Central memory CD4-positive, alpha-beta T cell (primary cell): ENCODE data around the gene KCNH3.
"Not testable (repeated sequence)": the region's sequence is repeated elsewhere in the genome, so short reads cannot be mapped to it uniquely, and the experiment has no call there.

Experiments used
- DNase-seq: peaks from one replicate; pipeline ENCODE4 v3.0.0; 2022

The KCNH3 gene

DNA sequence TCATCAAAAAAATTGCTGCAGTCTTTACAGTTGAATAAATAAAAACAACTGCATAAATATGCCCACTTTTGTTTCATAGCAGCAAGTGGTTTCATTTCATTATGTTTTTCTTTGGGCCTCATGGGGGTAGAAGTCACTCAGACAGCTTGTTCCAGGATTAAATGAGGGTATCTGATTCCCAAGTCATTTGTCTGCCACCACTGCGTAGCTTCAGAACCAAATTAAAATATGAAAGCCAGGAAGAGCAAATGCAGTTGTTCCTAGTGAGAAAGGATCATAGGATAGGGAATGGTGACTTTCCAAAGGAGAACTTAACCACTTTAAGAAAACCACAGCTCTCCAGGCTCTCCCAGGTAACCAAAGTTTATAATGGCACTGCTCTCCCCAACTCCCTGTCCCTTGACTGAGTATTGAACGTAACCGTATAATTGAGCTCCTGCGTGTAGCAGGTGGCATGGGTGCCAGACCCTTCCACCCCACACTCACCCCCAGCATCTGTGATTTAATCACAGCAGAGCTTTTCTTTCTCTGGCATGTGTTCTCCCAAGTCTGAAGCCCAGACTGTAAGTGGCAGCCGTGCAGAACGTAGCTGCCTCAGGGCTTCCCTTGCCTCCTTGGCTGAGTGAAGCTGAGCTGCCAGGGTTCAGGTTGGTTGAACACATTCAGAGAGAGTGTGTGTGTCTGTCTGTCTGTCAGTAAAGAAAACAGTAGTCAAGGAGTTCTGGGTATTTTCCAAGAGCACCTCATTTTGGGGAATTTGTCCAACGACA, 11.3 kb upstream of the KCNH3 start:
- no peak for DNase-seq

DNA sequence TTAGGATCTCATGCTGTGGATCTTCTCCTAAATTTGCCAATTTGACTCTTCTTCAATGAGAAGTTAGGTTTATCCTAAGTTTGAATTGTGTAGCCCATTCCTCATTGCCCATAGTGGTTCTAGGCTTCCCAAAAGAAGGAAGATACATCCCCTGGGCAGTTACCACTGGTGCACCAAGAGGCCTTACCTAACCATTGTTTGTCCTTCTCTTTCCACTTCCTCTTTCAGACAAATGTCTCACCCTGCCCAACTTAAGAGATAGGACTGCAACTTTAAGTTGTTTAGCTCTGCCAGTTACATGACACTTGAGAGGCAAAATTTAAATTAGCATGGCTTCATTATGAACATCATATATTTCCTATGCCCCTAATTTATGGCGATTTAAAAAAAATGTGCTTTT, 9.4 kb upstream of the KCNH3 start:
- DNase-seq = no peak

DNA sequence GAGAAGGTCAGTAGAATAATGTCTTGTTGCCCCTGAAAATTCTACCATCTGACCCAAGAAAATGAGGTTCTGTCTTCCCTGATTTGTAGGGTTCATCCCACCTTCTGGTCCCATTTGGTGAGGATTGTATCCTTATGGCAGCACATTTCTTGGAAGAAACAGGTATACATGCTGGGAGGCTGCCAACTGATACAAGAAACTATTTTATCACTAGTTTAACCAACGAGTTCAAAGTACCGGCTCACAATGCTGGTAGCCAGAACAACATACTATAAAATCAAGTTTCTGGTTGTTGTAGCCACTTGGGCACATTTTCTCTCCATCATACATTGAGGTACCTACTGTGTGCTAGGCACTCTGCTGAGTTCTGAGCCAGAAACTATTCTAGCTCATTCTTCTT, 7.1 kb upstream of the KCNH3 start:
- no peak for DNase-seq

DNA sequence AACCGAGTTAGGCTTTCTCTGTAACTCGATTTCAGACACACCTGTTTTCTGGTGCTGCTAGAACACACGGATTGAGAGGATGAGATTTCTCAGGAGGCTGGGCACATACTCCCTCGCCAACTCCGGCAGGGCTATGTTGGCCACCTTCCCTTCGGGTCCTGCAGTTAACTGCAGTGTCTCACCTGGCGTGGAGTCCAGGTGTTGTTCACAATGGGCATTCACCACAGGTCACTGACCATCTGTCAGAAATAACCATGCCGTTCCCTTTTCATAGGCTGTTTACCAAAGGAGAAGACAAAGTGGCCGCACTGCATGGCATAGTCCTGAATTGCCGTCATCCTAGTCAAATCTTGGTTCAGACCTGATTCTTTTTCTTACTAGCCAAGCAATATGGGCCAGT, 5.5 kb upstream of the KCNH3 start:
- no peak for DNase-seq

- DNase-seq = not testable (repeated sequence)
These were observed 4.7 kb upstream of the KCNH3 start for GRCh38 chr12:49534122-49534521.

- DNase-seq = no peak
These were observed 4.0 kb upstream of the KCNH3 start for GRCh38 chr12:49534731-49535278.

DNA sequence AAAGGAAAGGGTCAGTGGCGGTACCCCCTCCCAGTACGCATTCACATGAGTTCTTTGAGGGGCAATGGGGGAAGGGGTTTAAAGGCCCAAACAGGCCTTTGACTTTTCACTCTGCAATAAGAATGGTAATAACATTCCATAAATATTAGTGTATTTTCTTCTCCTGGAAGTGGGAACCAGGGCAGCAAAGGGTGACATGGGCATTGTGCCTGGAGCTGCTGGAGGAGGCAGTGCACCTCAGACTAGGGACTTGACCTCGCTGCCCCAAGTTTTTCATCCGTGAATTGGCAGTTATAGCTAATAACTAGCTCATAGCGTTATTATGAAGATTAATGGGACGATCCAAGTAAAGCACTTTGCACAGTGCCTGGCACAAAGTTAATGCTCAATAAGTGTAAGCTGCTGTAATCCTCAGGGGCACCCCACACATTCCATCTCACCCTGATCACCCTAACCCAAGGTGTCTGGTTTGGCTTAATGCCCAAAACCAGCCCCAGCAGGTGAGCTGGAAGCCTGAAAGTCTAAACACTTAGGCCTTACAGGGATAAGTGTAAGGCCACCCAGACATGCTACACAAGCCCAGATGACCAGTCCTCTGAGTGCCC, 2.8 kb upstream of the KCNH3 start:
- no peak for DNase-seq

DNA sequence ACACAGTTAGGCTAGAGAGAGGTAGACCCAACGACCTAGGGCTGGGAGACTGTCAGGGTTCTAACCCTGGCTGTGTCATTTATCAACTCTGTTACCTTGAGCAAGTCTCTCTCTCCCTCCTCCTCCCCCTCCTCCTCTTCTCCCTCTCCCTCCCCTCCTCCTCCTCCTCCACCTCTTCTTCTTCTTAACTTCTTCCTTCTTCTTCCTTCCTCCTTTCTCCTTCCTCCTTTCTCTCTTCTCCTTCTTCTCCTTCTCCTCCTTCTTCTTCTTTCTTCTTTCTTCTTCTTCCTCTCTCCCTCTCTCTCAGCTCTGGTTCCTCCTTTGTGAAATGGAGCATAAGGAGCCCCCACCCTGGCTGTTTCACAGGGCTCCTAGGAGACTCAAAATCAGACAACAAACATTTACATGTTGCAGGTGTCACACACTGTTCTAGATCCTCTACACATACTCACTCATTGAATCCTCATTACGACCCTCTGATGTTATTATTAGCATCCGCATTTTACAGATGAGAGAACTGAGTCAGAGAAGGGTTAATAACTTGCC, 2.2 kb upstream of the KCNH3 start:
- DNase-seq = no peak

DNA sequence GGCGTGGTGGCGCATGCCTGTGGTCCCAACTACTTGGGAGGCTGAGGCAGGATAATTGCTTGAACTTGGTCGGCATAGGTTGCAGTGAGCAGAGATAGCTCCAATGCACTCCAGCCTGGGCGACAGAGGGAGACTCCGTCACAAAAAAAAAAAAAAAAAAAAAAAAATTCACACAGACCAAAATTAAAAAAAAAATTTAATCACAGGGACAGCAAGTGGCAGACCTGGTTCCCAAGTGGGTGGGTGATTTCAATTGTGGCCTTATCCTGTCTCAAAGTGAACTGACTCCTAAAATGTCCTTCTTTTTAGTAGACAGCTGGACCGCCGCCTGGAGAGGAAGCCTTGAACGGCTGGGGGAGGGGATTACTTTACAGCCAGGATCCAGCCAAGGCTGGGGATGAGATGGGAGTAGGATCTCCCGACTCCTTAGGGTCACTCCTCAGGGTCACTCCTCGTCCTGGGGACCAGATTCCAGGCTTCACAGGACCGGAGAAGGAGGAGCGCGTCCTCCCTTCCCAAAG, 1.5 kb upstream of the KCNH3 start:
- no peak for DNase-seq

DNA sequence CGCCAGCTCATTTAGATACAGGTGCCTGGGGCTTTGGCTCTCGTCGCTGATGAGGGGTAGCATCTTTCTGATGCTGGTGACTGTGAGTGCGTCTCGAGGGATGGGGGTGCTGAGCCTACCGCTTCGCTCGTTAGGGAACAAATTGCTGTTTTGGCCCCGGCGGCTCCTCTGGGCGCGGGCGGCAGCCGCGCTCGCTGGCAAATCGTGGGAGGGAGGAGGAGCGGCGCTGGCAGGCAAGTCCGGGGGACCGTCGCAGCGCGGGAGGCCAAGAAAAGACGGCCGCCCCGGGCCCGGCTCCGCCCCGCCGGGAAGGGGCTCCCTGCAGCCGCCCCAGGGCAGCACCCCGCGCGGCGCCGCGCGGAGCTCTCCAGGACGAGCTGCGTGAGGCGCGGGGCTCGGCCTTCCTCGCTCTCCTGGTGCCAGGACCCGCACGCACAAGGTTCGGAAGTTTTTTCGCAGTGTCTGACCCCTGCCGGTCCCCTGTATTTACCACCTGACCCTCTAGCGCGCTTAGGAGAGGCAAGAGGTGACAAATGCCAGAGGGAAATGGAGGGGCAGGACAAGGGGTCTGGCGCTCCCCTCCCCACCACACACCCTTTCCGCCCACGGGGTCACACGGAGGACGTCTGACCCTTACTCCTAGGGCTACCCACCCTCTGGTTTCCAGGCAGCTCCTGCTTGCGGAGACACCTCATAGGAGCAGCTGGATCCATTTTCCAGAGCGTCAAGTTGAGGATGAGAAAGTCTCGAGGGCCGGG, 899 bp upstream of the KCNH3 start:
- DNase-seq = peak; percentile 21

DNA sequence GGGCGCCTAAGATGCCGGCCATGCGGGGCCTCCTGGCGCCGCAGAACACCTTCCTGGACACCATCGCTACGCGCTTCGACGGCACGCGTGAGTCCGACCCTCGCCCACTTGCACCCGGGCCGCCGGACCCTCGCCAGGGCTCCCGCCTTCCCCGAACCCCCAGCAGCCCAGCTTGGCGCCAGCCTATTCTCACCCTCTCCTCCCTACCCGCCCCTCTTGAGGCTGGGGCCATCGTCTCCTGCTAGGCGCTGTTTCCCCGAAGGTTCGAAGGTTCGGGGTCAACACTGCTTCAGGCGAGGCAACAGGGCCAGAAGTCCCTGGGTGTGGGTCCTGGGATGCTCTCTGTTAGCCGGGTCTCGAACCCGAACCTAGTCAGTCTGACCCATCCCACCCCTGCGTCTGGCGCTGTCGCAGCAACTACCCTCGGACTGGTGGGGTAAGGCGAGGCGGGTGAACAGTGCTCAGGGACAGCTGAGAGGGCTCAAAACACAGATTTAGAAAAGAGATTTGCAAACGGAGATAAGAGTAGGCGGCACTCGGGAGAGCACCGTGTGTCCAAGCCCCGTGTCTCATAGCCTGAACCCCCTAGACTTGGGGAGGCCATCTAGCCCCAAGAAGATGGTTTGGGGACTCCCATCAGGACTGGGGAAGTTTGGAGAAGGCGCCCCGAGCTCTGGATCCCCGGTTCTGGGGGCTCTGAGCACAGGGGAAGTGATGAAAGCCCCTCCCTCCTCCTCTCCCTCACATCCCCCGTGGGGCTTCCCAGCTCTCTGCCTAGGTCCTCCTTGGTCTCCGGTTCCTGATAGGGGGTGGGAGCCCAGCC, 787 bp downstream of the KCNH3 start:
- DNase-seq = no peak

GRCh38 chr12:49540229-49541139, 1.7 kb downstream of the KCNH3 start:
- DNase-seq = no peak

DNA sequence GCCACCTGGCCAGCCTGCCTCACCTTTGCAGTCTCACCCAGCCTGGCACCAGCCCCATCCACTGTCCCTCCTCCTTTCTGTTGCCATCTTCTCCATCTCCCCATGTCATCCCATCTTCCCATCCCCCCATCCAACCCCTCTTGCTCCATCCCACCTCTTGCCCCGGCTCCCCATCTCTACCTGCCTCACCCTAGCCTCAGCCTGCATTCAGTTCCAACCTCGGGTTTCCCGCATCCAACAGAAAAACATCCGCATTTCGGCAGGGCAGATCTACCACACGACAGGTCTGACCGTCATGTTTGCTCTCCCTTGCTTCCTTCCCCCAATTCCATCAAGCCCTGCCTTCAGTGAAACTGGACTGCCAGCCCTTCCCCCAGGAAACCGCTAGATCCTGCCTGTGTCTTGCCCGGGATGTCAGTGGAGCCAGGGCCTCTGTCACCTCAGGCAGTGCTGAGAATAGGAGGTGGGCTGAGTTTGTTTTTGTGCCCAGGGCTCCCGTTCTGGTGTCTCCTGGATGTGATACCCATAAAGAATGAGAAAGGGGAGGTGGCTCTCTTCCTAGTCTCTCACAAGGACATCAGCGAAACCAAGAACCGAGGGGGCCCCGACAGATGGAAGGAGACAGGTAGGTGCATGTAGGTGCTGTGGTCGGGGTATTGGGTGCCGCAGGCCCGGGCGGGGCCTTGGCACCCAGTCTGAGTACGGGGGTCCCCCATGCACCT, 2.5 kb downstream of the KCNH3 start:
- no peak for DNase-seq

DNA sequence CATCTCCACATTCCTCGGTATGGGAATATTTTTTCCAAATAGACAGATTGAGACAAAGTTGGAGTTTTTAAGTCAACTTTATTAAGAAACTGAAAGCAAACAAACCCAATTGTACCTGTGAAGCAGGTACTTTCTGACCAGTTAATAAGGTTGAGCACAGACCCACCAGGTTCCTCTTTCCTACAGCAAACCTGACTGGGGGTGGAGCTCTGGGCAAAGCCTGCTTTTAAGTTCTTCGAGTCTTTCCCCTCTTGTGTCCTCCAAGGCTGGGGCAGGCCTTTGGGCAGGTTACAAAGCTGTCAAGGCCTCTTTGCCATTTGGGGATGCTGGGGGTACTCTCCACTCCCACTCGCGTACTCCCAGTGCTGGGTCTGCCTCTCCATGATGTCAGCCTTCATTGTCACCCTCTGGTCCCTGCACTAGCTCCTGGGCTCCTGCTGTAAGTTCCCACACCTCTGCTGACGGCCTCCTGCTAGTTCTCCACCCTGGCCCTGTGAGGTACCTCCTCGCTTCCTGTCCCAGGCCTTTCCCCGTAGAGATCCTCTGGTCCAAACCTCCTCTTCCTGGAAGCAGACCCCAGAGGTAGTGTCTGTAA, 3.2 kb downstream of the KCNH3 start:
- DNase-seq = no peak

DNA sequence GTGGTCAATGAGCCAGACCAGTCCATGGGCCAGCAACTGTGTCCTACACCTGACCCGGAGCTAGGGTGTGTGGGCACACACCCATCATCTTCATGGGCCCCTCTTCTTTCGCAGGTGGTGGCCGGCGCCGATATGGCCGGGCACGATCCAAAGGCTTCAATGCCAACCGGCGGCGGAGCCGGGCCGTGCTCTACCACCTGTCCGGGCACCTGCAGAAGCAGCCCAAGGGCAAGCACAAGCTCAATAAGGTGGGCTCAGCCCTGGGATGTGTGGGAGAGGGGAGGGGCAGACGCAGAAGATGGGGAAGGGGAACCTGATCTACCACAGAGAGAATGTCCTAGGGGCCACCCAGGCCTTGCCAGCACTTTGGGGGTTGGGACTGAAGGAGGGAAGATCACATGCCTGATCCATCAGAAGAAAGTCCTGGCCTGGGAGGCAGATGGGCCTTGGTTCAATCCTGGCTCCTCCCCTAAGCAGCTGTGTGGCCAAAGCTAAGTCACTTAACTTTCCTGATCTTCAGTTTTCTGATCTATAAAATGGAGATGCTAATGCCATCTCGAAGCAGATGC, 3.8 kb downstream of the KCNH3 start:
- DNase-seq = no peak

- no peak for DNase-seq
These were observed 4.5 kb downstream of the KCNH3 start for GRCh38 chr12:49543221-49543913.

DNA sequence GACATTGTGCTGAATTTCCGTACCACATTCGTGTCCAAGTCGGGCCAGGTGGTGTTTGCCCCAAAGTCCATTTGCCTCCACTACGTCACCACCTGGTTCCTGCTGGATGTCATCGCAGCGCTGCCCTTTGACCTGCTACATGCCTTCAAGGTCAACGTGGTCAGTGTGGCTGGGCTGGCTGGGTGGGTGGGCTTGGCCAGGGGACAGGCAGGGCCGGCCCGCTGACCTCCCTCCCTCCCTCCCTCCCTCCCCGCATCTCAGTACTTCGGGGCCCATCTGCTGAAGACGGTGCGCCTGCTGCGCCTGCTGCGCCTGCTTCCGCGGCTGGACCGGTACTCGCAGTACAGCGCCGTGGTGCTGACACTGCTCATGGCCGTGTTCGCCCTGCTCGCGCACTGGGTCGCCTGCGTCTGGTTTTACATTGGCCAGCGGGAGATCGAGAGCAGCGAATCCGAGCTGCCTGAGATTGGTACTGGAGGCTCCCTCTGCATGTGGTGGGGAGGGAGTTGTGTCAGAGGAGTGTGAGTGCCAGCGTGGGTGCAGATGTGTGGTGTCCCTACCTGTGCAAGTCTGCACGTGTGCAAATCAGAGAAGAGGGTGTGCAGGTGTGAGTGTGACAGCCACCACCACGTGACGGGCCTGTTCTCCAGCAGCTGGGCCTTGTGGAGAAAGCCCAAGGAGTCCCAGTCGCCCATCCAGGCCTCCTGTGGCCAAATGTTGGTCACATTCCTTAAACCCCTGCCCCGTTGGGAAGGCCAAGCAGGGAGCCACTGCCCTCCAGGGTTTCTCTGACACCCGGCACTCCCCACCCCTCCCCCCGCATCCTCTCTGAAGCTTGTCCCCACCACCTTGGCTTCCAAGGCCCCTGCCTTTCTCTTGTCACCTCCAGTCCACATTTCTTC, 5.3 kb downstream of the KCNH3 start:
- DNase-seq = no peak

DNA sequence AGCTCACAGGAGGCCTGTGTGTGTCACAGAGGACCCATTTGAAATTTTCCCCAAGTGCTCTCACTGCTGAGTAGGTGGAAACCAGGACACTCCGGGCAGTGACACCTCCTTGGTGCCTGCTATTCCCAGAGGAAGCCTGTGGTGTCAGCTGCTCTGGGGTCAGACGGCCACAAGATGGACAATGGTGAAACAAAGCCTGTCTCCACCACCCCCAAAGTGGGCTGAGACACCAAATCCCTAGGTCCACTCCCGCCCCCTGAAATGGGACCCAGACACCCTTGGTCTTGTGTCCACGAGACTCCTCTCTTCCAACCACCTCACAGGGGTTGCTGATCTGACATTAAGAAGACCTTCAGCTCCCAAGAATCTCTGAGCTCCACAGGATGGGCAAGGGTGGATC, 7.0 kb downstream of the KCNH3 start:
- DNase-seq = no peak
